ENCODE data around the gene ACAD9. TPM values are rescaled to one million over a fixed set of nuclear protein-coding genes. Genes with fewer than 3 reads are reported as not detected.
"Not testable (repeated sequence)": the region's sequence is repeated elsewhere in the genome, so short reads cannot be mapped to it uniquely, and the experiment has no call there.

Gene ACAD9
- total RNA-seq = 54.9 to 61.8 TPM (median 61.8 TPM) in 3 replicates

DNA sequence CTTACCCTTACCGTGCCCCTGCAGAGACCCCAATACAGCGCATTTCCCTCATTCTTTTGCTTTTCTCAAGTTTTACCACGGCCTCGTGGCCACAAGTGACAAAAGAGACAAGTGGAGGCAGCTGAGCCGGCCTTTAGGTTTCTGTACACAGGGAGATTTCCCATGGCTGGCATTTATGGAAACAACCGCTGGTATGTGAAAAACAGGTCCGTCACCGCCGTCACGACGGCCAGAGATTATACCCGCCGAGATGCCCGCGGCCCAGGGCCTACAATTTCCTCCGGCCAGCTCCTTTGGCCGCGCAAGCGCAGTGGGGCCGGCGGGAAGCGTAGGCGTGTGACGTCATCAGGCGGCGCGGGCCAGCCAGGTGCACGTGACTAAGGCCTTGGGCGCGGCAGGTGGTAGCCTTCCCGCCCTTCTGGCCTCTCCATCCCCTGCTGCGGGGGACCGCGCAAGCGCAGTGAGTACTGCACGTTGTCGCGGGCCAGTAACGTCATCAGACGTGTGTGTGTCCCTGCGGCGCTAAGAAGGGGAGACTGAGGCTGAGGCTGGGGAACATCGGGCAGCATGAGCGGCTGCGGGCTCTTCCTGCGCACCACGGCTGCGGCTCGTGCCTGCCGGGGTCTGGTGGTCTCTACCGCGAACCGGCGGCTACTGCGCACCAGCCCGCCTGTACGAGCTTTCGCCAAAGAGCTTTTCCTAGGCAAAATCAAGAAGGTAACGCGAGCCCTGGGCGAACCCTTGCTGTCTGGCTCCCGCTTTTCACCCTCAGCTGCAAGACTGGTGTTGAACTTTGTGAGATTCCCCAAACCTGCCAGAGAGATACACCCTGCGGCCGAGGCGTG is at the start of gene ACAD9:
TSS of gene ACAD9 (plus strand) at position 496 of the 845 bp plus-strand sequence. CDS start at position 568, 72 bp downstream.
- Mint-ChIP-seq H3K4me1 (peaks cover 45% of the 10 kb centered on the region), H3K27ac (peak within 1 kb of the TSS; percentile 98), H3K36me3 (peaks cover 2% of the 10 kb centered on the region), H3K9me3 (no peaks in the 10 kb centered on the region), H3K4me3 (peak within 1 kb of the TSS; percentile 80), H3K27me3 (ENCODE audit: low read depth) (peaks cover 4% of the 10 kb centered on the region)
- TF ChIP-seq, protein P1, sequence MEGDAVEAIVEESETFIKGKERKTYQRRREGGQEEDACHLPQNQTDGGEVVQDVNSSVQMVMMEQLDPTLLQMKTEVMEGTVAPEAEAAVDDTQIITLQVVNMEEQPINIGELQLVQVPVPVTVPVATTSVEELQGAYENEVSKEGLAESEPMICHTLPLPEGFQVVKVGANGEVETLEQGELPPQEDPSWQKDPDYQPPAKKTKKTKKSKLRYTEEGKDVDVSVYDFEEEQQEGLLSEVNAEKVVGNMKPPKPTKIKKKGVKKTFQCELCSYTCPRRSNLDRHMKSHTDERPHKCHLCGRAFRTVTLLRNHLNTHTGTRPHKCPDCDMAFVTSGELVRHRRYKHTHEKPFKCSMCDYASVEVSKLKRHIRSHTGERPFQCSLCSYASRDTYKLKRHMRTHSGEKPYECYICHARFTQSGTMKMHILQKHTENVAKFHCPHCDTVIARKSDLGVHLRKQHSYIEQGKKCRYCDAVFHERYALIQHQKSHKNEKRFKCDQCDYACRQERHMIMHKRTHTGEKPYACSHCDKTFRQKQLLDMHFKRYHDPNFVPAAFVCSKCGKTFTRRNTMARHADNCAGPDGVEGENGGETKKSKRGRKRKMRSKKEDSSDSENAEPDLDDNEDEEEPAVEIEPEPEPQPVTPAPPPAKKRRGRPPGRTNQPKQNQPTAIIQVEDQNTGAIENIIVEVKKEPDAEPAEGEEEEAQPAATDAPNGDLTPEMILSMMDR (IDR thresholded peaks at IDR 0.05; ENCODE audit: unreplicated experiment) = no peak
- DNase-seq (ENCODE audit: low spot score in 2 of 2, unreplicated experiment in 2 of 2) = peak; percentile 97 to 99

DNA sequence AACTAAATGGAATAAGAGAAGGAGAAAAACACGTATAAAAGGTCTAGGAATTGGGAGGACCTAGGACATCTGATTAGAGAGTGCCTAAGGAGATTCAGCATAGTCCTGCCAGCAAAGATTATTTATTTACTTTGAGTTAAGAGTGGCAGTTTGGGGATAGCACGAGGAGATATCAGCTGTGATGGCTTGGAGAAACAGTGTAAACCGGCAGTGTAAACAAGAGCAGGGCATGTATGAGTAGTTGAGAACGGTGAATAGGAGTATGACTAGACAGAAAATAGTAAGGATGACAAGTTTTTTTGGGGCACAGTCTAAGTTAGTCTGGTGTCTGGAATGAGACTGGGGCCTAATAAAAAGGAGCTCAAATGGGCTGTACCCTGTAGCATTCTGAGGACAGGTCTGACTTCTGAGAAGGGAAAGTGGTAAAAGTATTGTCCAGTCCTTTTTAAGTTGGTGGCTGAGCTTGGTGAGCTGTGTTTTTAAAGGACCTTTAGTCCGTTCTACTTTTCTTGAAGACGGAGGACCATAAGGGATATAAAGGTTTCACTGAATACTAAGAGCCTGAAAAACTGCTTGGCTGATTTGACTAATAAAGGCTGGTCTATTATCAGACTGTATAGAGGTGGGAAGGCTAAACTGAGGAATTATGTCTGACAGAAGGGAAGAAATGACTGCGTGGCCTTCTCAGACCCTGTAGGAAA is 49.3 kb upstream of the ACAD9 start:
- not testable (repeated sequence) for H3K27me3 Mint-ChIP-seq (ENCODE audit: low read depth); H3K9me3 Mint-ChIP-seq; DNase-seq (ENCODE audit: low spot score in 2 of 2, unreplicated experiment in 2 of 2); H3K4me3 Mint-ChIP-seq; H3K27ac Mint-ChIP-seq; H3K36me3 Mint-ChIP-seq; H3K4me1 Mint-ChIP-seq

DNA sequence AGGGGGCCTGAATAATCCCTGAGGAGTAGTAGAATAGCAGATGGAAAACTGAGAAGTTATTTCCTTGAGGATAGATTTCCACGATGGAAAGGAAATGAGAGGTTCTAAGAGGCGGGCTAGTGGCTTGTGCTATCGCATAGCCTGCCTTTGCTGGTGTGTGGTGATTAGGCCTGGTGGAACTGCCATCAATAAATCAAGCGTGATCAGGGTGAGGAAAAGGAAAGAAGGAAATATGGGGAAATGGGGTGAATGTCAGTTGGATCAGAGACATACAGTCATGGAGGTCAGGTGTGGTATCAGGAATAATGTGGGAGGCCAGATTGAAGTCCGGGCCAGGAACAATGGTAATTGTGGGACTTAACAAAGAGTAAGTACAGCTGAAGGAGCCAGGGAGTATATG is 48.7 kb upstream of the ACAD9 start:
- not testable (repeated sequence) for H3K27me3 Mint-ChIP-seq (ENCODE audit: low read depth); H3K36me3 Mint-ChIP-seq; H3K4me3 Mint-ChIP-seq; H3K4me1 Mint-ChIP-seq; DNase-seq (ENCODE audit: low spot score in 2 of 2, unreplicated experiment in 2 of 2); H3K9me3 Mint-ChIP-seq; H3K27ac Mint-ChIP-seq

DNA sequence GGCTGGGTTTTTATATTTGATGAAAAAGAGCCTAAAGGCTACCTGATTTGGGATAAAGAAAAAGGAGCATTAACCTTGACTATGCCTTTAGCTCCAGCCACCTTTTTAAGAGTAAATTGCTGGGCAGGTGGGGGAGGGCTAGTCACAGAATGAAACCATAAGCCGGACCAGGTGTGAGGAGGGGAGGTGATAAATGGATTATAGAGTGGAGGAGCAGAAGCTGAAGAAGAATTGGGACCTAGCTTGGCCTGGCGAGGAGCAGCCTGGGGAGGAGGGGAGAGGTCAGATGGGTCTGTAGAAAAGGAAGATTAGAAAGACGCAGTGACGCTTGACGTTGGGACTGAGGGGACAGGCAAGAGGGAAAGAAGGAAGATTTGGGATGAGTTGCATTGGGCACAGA is 46.4 kb upstream of the ACAD9 start:
- not testable (repeated sequence) for H3K27ac Mint-ChIP-seq; DNase-seq (ENCODE audit: low spot score in 2 of 2, unreplicated experiment in 2 of 2); H3K9me3 Mint-ChIP-seq; H3K36me3 Mint-ChIP-seq; H3K27me3 Mint-ChIP-seq (ENCODE audit: low read depth); H3K4me3 Mint-ChIP-seq; H3K4me1 Mint-ChIP-seq

DNA sequence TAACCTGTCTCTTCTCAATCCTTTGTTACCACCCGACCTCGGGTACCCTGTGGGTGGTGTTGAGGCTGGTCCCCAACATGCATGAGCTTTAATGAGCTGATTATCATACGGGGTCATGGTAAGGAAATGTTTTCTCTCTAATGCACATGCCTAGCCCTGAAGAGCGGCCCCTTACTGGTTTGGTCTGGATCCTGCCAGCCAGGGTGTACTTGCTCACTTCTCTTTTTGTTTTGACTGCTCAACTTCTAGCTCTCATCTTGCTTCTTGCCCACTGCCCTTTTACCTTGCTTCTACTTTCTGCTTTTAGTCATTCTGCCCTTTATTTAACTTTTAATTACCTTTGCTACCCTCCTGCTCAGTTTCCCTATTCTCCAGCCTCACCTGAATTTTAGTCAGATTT is 44.3 kb upstream of the ACAD9 start:
- H3K4me1 Mint-ChIP-seq = no peaks in the 10 kb centered on the region
- TF ChIP-seq, protein P1 (IDR thresholded peaks at IDR 0.05; ENCODE audit: unreplicated experiment) = no peak
- no peak overlapping the region for H3K27ac Mint-ChIP-seq
- no peak for DNase-seq (ENCODE audit: low spot score in 2 of 2, unreplicated experiment in 2 of 2)
- H3K36me3 Mint-ChIP-seq = no peaks in the 10 kb centered on the region
- H3K9me3 Mint-ChIP-seq = no peaks in the 10 kb centered on the region
- peaks cover 1% of the 10 kb centered on the region for H3K27me3 Mint-ChIP-seq (ENCODE audit: low read depth)
- no peak overlapping the region for H3K4me3 Mint-ChIP-seq

DNA sequence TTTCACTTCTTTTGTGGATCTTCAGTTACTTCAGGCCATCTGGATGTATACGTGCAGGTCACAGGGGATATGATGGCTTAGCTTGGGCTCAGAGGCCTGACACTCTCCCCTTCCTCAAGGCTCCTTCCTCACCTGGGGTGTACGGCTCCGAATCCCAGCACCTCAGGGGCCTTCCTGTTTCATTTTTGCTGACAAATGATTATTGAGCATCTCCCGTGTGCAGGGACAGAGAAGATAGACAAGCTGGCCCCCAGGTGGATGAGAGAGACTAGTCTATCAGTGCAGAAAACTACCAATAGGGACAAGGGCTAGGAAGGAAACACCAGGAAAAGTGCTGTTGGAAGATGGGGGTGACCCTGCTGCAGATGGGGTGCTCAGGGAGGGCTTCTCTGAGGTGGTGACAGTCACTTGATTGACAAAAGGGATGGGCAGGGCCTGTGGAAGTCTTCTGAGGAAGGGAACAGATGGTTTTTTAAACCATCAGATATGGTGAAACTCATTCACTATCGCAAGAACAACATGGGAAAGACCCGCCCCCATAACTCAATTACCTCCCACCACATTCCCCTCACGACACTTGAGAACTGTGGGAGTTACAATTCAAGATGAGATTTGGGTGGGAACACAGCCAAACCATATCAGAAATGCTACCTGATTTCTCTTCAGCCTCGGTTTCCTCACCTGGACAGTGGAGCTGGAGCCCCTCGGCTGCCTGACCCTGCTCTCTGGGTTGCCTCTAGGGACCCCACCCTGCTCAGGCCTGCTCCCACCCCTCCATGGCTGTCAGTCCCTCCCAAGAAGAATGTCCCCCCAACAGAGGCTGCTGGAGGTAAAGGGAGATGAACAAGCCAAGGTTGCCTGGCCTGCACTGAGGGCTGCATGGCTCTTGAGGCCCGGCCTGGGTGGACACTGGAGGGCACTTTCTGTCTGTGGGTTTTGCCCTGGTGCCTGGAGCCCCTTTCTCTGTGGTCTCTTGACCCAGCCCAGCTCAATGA is 37.2 kb upstream of the ACAD9 start:
- DNase-seq (ENCODE audit: low spot score in 2 of 2, unreplicated experiment in 2 of 2) = no peak
- no peaks in the 10 kb centered on the region for H3K9me3 Mint-ChIP-seq
- TF ChIP-seq, protein P1 (IDR thresholded peaks at IDR 0.05; ENCODE audit: unreplicated experiment) = no peak
- no peak overlapping the region for H3K27ac Mint-ChIP-seq
- H3K4me1 Mint-ChIP-seq = peaks cover 11% of the 10 kb centered on the region
- H3K27me3 Mint-ChIP-seq (ENCODE audit: low read depth) = peaks cover 6% of the 10 kb centered on the region
- H3K4me3 Mint-ChIP-seq = no peak overlapping the region
- H3K36me3 Mint-ChIP-seq = no peaks in the 10 kb centered on the region

Measured in mesothelial cell of epicardium (in vitro differentiated cells).